ENCODE data around the gene BRD3OS. TPM values are rescaled to one million over a fixed set of nuclear protein-coding genes. Genes with fewer than 3 reads are reported as not detected.

BRD3OS gene
- total RNA-seq, 1 experiment from 2014 or later, result 13.3 TPM

- no peak for TF ChIP-seq CTCF (IDR thresholded peaks at IDR 0.05; ENCODE audit: unreplicated experiment)
- ChIA-PET POLR2A (no interaction called here), CTCF (interaction anchor here (0.6 to 0.7 kb wide), 3 partner anchors 31 to 388 kb away, joined by 3 to 4 read pairs (median 4); no protein-coding TSS in a partner anchor)
- Mint-ChIP-seq H3K36me3 (ENCODE audit: insufficient read depth, unreplicated experiment) (peaks cover 25% of the 10 kb centered on the region), H3K27me3 (ENCODE audit: insufficient read depth, unreplicated experiment) (no peaks in the 10 kb centered on the region), H3K9me3 (ENCODE audit: unreplicated experiment) (no peaks in the 10 kb centered on the region), H3K4me1 (ENCODE audit: insufficient read depth, unreplicated experiment) (peaks cover 37% of the 10 kb centered on the region), H3K27ac (ENCODE audit: low read depth, unreplicated experiment) (no peak overlapping the region), H3K4me3 (ENCODE audit: unreplicated experiment) (no peak overlapping the region)
- no TSS peak for BruUV-seq (replicated peaks)
- intact Hi-C loops (cut with micrococcal nuclease), result loop anchor here (5.0 kb wide), 1 partner anchor 37 kb away; no protein-coding TSS in a partner anchor
- DNase-seq (ENCODE audit: unreplicated experiment), result no peak
Measured at GRCh38 chr9:134059661-134060395, 34.5 kb downstream of the BRD3OS start.

DNA sequence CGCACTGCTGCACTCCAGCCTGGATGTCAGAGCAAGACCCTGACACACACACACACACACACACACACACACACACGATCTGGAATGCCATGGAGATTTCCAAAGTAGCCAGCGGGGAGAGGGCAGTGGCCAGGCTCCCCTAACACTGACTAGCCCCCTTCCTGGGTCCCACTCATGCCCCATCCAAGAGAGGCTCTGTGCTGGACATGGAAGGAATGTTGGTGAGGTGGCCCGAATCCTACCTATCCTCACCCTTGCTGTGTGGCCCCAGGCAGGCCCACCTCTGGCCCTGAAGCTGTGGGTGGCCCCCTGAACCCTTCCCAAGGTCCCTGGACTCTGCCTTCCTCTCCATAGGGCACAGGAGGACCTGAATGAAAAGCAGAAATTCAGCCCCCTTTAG lies 35.3 kb downstream of the BRD3OS start:
- peaks cover 30% of the 10 kb centered on the region for H3K4me1 Mint-ChIP-seq (ENCODE audit: insufficient read depth, unreplicated experiment)
- H3K27me3 Mint-ChIP-seq (ENCODE audit: insufficient read depth, unreplicated experiment), result no peaks in the 10 kb centered on the region
- H3K27ac Mint-ChIP-seq (ENCODE audit: low read depth, unreplicated experiment), result peak overlapping the region; percentile 35
- no peak for TF ChIP-seq CTCF (IDR thresholded peaks at IDR 0.05; ENCODE audit: unreplicated experiment)
- no peak for DNase-seq (ENCODE audit: unreplicated experiment)
- ChIA-PET POLR2A (interaction anchor here (0.6 kb wide), 1 partner anchor 704 kb away, joined by 3 read pairs; the partner anchor contains the start of genes SURF1 and SURF2), CTCF (interaction anchor here (0.7 kb wide), 1 partner anchor 302 kb away, joined by 3 read pairs; no protein-coding TSS in a partner anchor)
- H3K9me3 Mint-ChIP-seq (ENCODE audit: unreplicated experiment), result no peaks in the 10 kb centered on the region
- no peak overlapping the region for H3K4me3 Mint-ChIP-seq (ENCODE audit: unreplicated experiment)
- BruUV-seq (replicated peaks), result no TSS peak
- H3K36me3 Mint-ChIP-seq (ENCODE audit: insufficient read depth, unreplicated experiment), result peaks cover 18% of the 10 kb centered on the region
- intact Hi-C loops (cut with micrococcal nuclease), result no loop called here

DNA sequence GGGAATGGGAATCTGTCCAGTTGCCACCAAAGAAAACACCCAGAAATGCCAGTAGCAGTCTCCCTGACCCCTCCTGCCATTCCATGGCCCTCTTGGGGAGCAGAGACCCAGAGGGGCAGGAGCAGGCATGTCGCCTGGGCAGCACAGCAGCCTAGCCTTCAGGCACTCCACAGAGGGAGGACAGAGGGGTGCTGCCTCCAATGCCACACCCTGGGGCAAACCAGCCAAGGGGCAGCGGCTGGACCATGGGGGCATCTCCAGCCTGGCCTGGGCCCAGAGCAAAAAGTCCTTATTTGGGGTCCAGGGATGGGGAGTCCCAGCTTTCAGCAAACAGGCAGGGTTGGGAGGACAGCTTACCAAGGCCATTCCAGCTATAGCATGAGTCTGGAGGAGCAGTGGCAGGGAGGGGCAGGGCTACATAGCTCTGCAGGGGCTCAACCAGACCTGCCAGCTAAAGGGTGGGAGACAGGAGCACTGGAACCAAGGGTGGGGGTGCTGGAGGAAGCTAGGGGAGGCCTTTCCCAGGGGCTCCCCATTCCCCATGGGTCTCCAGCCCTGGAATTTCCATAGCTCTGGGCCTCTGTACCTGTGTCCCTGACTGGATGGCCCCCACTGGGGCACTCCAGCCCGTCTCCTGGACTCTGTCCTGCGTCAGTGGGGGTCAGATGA lies 35.9 kb downstream of the BRD3OS start:
- peaks cover 24% of the 10 kb centered on the region for H3K4me1 Mint-ChIP-seq (ENCODE audit: insufficient read depth, unreplicated experiment)
- intact Hi-C loops (cut with micrococcal nuclease), result no loop called here
- ChIA-PET CTCF (interaction anchor here (0.6 to 0.9 kb wide), 2 partner anchors 37 to 363 kb away, joined by 3 to 5 read pairs; no protein-coding TSS in a partner anchor), POLR2A (interaction anchor here (0.6 kb wide), 1 partner anchor 705 kb away, joined by 3 read pairs; the partner anchor contains the start of genes SURF1 and SURF2)
- TF ChIP-seq CTCF (IDR thresholded peaks at IDR 0.05; ENCODE audit: unreplicated experiment), result no peak
- H3K36me3 Mint-ChIP-seq (ENCODE audit: insufficient read depth, unreplicated experiment), result peaks cover 15% of the 10 kb centered on the region
- H3K27ac Mint-ChIP-seq (ENCODE audit: low read depth, unreplicated experiment), result peak overlapping the region; percentile 35
- H3K4me3 Mint-ChIP-seq (ENCODE audit: unreplicated experiment), result no peak overlapping the region
- DNase-seq (ENCODE audit: unreplicated experiment), result no peak
- H3K27me3 Mint-ChIP-seq (ENCODE audit: insufficient read depth, unreplicated experiment), result no peaks in the 10 kb centered on the region
- no TSS peak for BruUV-seq (replicated peaks)
- no peaks in the 10 kb centered on the region for H3K9me3 Mint-ChIP-seq (ENCODE audit: unreplicated experiment)

DNA sequence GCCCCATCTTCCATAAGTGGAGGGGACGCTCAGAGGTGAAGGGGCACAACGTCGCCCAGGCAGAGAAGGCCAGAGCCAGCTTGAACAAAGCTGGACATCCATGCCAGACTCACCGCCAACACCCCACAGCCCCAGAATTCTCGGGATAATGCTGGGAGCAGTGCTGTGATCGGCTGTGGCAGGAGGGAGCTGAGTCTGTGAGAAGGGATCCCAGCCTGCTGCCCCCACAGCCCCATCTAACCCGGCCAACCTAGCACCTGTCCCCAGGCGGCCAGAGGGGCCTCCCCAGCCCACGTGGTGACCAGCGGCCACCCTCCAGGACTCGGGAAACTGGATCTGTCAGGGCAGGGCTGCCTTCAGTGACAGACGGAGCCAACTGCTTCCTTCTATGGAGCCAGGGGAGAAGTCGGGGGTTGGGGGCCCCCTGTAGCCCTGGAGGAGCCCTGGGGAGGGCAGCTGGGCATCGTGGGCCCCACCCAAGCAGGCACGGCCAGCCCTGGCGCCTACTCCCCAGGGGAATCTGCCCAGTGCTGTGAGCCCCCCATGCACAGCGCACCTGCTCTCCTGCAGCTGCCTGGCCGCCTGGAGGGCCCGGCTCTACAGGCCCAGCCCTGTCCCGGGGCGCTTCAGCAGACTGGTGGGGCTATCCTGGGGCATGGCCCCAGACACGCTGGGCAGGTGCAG lies 36.5 kb downstream of the BRD3OS start:
- POLR2A ChIA-PET, result no interaction called here
- CTCF ChIA-PET, result interaction anchor here (0.6 to 0.9 kb wide), 3 partner anchors 37 to 382 kb away, joined by 3 to 5 read pairs (median 3); no protein-coding TSS in a partner anchor
- no TSS peak for BruUV-seq (replicated peaks)
- Mint-ChIP-seq H3K9me3 (ENCODE audit: unreplicated experiment) (no peaks in the 10 kb centered on the region), H3K4me3 (ENCODE audit: unreplicated experiment) (no peak overlapping the region), H3K4me1 (ENCODE audit: insufficient read depth, unreplicated experiment) (peaks cover 17% of the 10 kb centered on the region), H3K27me3 (ENCODE audit: insufficient read depth, unreplicated experiment) (no peaks in the 10 kb centered on the region), H3K27ac (ENCODE audit: low read depth, unreplicated experiment) (no peak overlapping the region), H3K36me3 (ENCODE audit: insufficient read depth, unreplicated experiment) (peaks cover 11% of the 10 kb centered on the region)
- no peak for DNase-seq (ENCODE audit: unreplicated experiment)
- no peak for TF ChIP-seq CTCF (IDR thresholded peaks at IDR 0.05; ENCODE audit: unreplicated experiment)
- intact Hi-C loops (cut with micrococcal nuclease), result no loop called here

All from MCF 10A (cell line).